Thyroid gland (tissue), 4 donors: ENCODE results near the gene SEMA6B. TPM values are rescaled to one million over a fixed set of nuclear protein-coding genes. Genes with fewer than 3 reads are reported as not detected.

Experiments used
- DNase-seq, 2 donors: peaks; one replicate each; pipeline ENCODE4 v3.0.0-alpha.2; 2019
- H3K27ac ChIP-seq, 3 donors: fragments of 200-600 bp; sonication (generic); 1 replicate in 2 of 3; 2 replicates in 1 of 3; pipeline ENCODE4 v1.5.1; 2016 to 2019; ENCODE audit warnings: mild to moderate bottlenecking in 1 of 3, moderate library complexity in 1 of 3
- H3K27me3 ChIP-seq: fragments of 200-600 bp; sonication (generic); one replicate; pipeline ENCODE4 v1.5.1; 2019
- H3K36me3 ChIP-seq, 2 donors: fragments of 200-600 bp; sonication (generic); one replicate each; pipeline ENCODE4 v1.5.1; 2016 to 2019
- H3K4me1 ChIP-seq, 2 donors: fragments of 200-600 bp; sonication (generic); one replicate each; pipeline ENCODE4 v1.5.1; 2017 to 2019
- H3K4me3 ChIP-seq, 3 donors: fragments of 200-600 bp; sonication (generic); replicated peaks in 1 of 3; 1 replicate in 2 of 3; 2 replicates in 1 of 3; pipeline ENCODE4 v1.5.1; 2016; ENCODE audit warnings: mild to moderate bottlenecking in 1 of 3
- H3K9me3 ChIP-seq: fragments of 200-600 bp; sonication (generic); one replicate; pipeline ENCODE4 v1.5.1; 2017
- CTCF ChIP-seq, 6 experiments: fragments of 200-600 bp in 3 of 6; fragments of 450-650 bp in 3 of 6; sonication (generic) in 3 of 6; IDR thresholded peaks; one replicate each; pipeline ENCODE4 v1.5.1; 2016 to 2019; ENCODE audit warnings: antibody characterized with exemption in 6 of 6, mild to moderate bottlenecking in 2 of 6, inconsistent platforms in 1 of 6, moderate library complexity in 1 of 6
- POLR2A ChIP-seq, 2 donors: fragments of 450-650 bp; IDR thresholded peaks; one replicate each; pipeline ENCODE4 v1.6.1; 2017; ENCODE audit warnings: antibody characterized with exemption in 2 of 2, mild to moderate bottlenecking in 2 of 2, moderate library complexity in 1 of 2
- WGBS, 2 donors: methylation state at CpG; one replicate each; pipeline ENCODE4 v1.1.5; 2017; 5-methylcytosine and 5-hydroxymethylcytosine counted together
- intact Hi-C: fragments of 100-400 bp; cut with DNase I; formaldehyde crosslinking; loops from one replicate; pipeline ENCODE4 v1.15.1; 2023
- total RNA-seq, 4 donors: library from RNA; depleted of rRNA; stranded (reverse); fragments of >200 nt; gene quantifications; one replicate each; pipeline ENCODE4 v1.2.3, GENCODE V29; 2016

Gene SEMA6B
- total RNA-seq, 4 donors from 2014 or later: 1.2 to 9.1 (median 4.2) TPM

GRCh38 chr19:4507150-4507452 is 52.4 kb downstream of the SEMA6B start:
- DNase-seq: no peak
- Histone ChIP-seq H3K4me3 (no peak overlapping the region), H3K9me3 (no peaks in the 10 kb centered on the region), H3K36me3 (peaks cover 6 to 9% of the 10 kb centered on the region in 2 donors), H3K4me1 (no peaks in the 10 kb centered on the region), H3K27me3 (no peaks in the 10 kb centered on the region), H3K27ac (no peak overlapping the region)
- TF ChIP-seq POLR2A (IDR thresholded peaks at IDR 0.05) (no peak), CTCF (IDR thresholded peaks at IDR 0.05) (no peak)
- intact Hi-C loops: no loop called here
- 82 to 86% methylated on average over 6 to 10 of the region's 12 CpGs for WGBS, 2 donors

- no peaks in the 10 kb centered on the region for H3K9me3 ChIP-seq
- peaks cover 10 to 12% of the 10 kb centered on the region in 2 donors for H3K36me3 ChIP-seq
- no peaks in the 10 kb centered on the region for H3K27me3 ChIP-seq
- WGBS, 2 donors: 85 to 90% methylated on average over 13 to 16 of the region's 17 CpGs
- intact Hi-C loops: no loop called here
- no peak overlapping the region for H3K27ac ChIP-seq
- no peak for TF ChIP-seq CTCF (IDR thresholded peaks at IDR 0.05)
- no peak for TF ChIP-seq POLR2A (IDR thresholded peaks at IDR 0.05)
- no peak for DNase-seq
- H3K4me3 ChIP-seq: no peak overlapping the region
- no peaks in the 10 kb centered on the region for H3K4me1 ChIP-seq
Observed at GRCh38 chr19:4506449-4507149, 52.9 kb downstream of the SEMA6B start.

- no peaks in the 10 kb centered on the region for H3K27me3 ChIP-seq
- H3K27ac ChIP-seq: no peak overlapping the region
- H3K36me3 ChIP-seq: peaks cover 18 to 19% of the 10 kb centered on the region in 2 donors
- no peak overlapping the region for H3K4me3 ChIP-seq
- TF ChIP-seq POLR2A (IDR thresholded peaks at IDR 0.05) (no peak), CTCF (IDR thresholded peaks at IDR 0.05) (no peak)
- intact Hi-C loops: no loop called here
- 94% methylated on average over 29 to 34 of the region's 34 CpGs for WGBS, 2 donors
- no peaks in the 10 kb centered on the region for H3K4me1 ChIP-seq
- DNase-seq: no peak
- no peaks in the 10 kb centered on the region for H3K9me3 ChIP-seq
Observed at GRCh38 chr19:4505570-4506448, 53.7 kb downstream of the SEMA6B start.

GRCh38 chr19:4504891-4505569 is 54.5 kb downstream of the SEMA6B start:
- Histone ChIP-seq H3K4me1 (no peaks in the 10 kb centered on the region), H3K9me3 (no peaks in the 10 kb centered on the region), H3K27ac (no peak overlapping the region), H3K27me3 (no peaks in the 10 kb centered on the region), H3K36me3 (peaks cover 22% of the 10 kb centered on the region in 2 donors), H3K4me3 (no peak overlapping the region)
- DNase-seq: no peak
- TF ChIP-seq CTCF (IDR thresholded peaks at IDR 0.05): no peak
- no peak for TF ChIP-seq POLR2A (IDR thresholded peaks at IDR 0.05)
- WGBS, 2 donors: 83 to 88% methylated on average over 7 to 15 of the region's 15 CpGs
- intact Hi-C loops: no loop called here
